Measurements from ENCODE around the gene LRBA. TPM values are rescaled to one million over a fixed set of nuclear protein-coding genes. Genes with fewer than 3 reads are reported as not detected.

Gene LRBA
- polyA plus RNA-seq, 4 donors, result 14.9 to 62.2 (median 19.6) TPM

GRCh38 chr4:150805183-150806025, 209.7 kb downstream of the LRBA start:
- 85 to 88% (median 87%) methylated on average over 3 of the region's 3 CpGs for WGBS, 3 donors

GRCh38 chr4:150801833-150802232, 213.3 kb downstream of the LRBA start:
- FAIRE-seq (no peak), DNase-seq (no peak)
- H3K27ac ChIP-seq (ENCODE audit: low read depth in 1 of 3, low read length in 2 of 3), result no peak overlapping the region
- H3K36me3 ChIP-seq (ENCODE audit: control insufficient read depth in 3 of 3, insufficient read depth in 2 of 3, low read depth in 1 of 3, low read length in 3 of 3), result peaks cover 0 to 7% (median 0%) of the 10 kb centered on the region in 3 donors
- WGBS, 3 donors, result 95 to 100% (median 98%) methylated on average over 4 of the region's 4 CpGs
- H3K4me3 ChIP-seq (ENCODE audit: low read depth in 1 of 3, low read length in 3 of 3), result no peak overlapping the region
- H3K4me1 ChIP-seq (ENCODE audit: control insufficient read depth in 3 of 3, insufficient read depth in 2 of 3, low read depth in 1 of 3, low read length in 2 of 3), result no peaks in the 10 kb centered on the region
- H3K9me3 ChIP-seq (ENCODE audit: control insufficient read depth in 2 of 2, insufficient read depth in 1 of 2, low read depth in 1 of 2, low read length in 1 of 2), result no peaks in the 10 kb centered on the region
- H3K27me3 ChIP-seq (ENCODE audit: control insufficient read depth in 3 of 3, insufficient read depth in 3 of 3, low read length in 3 of 3), result no peaks in the 10 kb centered on the region

More at GRCh38 chr4:150805183-150806025, 209.7 kb downstream of the LRBA start:
- DNase-seq (no peak), FAIRE-seq (no peak)
- Histone ChIP-seq H3K9me3 (ENCODE audit: control insufficient read depth in 2 of 2, insufficient read depth in 1 of 2, low read depth in 1 of 2, low read length in 1 of 2) (no peaks in the 10 kb centered on the region), H3K4me1 (ENCODE audit: control insufficient read depth in 3 of 3, insufficient read depth in 2 of 3, low read depth in 1 of 3, low read length in 2 of 3) (no peaks in the 10 kb centered on the region), H3K36me3 (ENCODE audit: control insufficient read depth in 3 of 3, insufficient read depth in 2 of 3, low read depth in 1 of 3, low read length in 3 of 3) (peaks cover 0 to 13% (median 2%) of the 10 kb centered on the region in 3 donors), H3K4me3 (ENCODE audit: low read depth in 1 of 3, low read length in 3 of 3) (no peak overlapping the region), H3K27ac (ENCODE audit: low read depth in 1 of 3, low read length in 2 of 3) (no peak overlapping the region), H3K27me3 (ENCODE audit: control insufficient read depth in 3 of 3, insufficient read depth in 3 of 3, low read length in 3 of 3) (no peaks in the 10 kb centered on the region)

GRCh38 chr4:150799207-150799606, 215.9 kb downstream of the LRBA start:
- DNase-seq, result no peak
- H3K27me3 ChIP-seq (ENCODE audit: control insufficient read depth in 3 of 3, insufficient read depth in 3 of 3, low read length in 3 of 3), result no peaks in the 10 kb centered on the region
- FAIRE-seq, result no peak
- no peak overlapping the region for H3K4me3 ChIP-seq (ENCODE audit: low read depth in 1 of 3, low read length in 3 of 3)
- H3K9me3 ChIP-seq (ENCODE audit: control insufficient read depth in 2 of 2, insufficient read depth in 1 of 2, low read depth in 1 of 2, low read length in 1 of 2), result no peaks in the 10 kb centered on the region
- 92 to 93% (median 92%) methylated on average over 2 of the region's 2 CpGs for WGBS, 3 donors
- H3K4me1 ChIP-seq (ENCODE audit: control insufficient read depth in 3 of 3, insufficient read depth in 2 of 3, low read depth in 1 of 3, low read length in 2 of 3), result no peaks in the 10 kb centered on the region
- peaks cover 0 to 7% (median 0%) of the 10 kb centered on the region in 3 donors for H3K36me3 ChIP-seq (ENCODE audit: control insufficient read depth in 3 of 3, insufficient read depth in 2 of 3, low read depth in 1 of 3, low read length in 3 of 3)
- no peak overlapping the region for H3K27ac ChIP-seq (ENCODE audit: low read depth in 1 of 3, low read length in 2 of 3)

- Histone ChIP-seq H3K4me3 (ENCODE audit: low read depth in 1 of 3, low read length in 3 of 3) (no peak overlapping the region), H3K27ac (ENCODE audit: low read depth in 1 of 3, low read length in 2 of 3) (no peak overlapping the region), H3K36me3 (ENCODE audit: control insufficient read depth in 3 of 3, insufficient read depth in 2 of 3, low read depth in 1 of 3, low read length in 3 of 3) (peaks cover 0 to 3% (median 2%) of the 10 kb centered on the region in 3 donors), H3K9me3 (ENCODE audit: control insufficient read depth in 2 of 2, insufficient read depth in 1 of 2, low read depth in 1 of 2, low read length in 1 of 2) (no peaks in the 10 kb centered on the region), H3K27me3 (ENCODE audit: control insufficient read depth in 3 of 3, insufficient read depth in 3 of 3, low read length in 3 of 3) (no peaks in the 10 kb centered on the region), H3K4me1 (ENCODE audit: control insufficient read depth in 3 of 3, insufficient read depth in 2 of 3, low read depth in 1 of 3, low read length in 2 of 3) (no peaks in the 10 kb centered on the region)
- 91 to 99% (median 94%) methylated on average over 2 of the region's 2 CpGs for WGBS, 3 donors
- no peak for FAIRE-seq
- DNase-seq, result no peak
Observed at GRCh38 chr4:150794706-150795105, 220.4 kb downstream of the LRBA start.

GRCh38 chr4:150789864-150790263, 225.2 kb downstream of the LRBA start:
- H3K9me3 ChIP-seq (ENCODE audit: control insufficient read depth in 2 of 2, insufficient read depth in 1 of 2, low read depth in 1 of 2, low read length in 1 of 2), result no peaks in the 10 kb centered on the region
- no peak overlapping the region for H3K27ac ChIP-seq (ENCODE audit: low read depth in 1 of 3, low read length in 2 of 3)
- no peaks in the 10 kb centered on the region for H3K27me3 ChIP-seq (ENCODE audit: control insufficient read depth in 3 of 3, insufficient read depth in 3 of 3, low read length in 3 of 3)
- no peaks in the 10 kb centered on the region for H3K4me1 ChIP-seq (ENCODE audit: control insufficient read depth in 3 of 3, insufficient read depth in 2 of 3, low read depth in 1 of 3, low read length in 2 of 3)
- H3K36me3 ChIP-seq (ENCODE audit: control insufficient read depth in 3 of 3, insufficient read depth in 2 of 3, low read depth in 1 of 3, low read length in 3 of 3), result peaks cover 0 to 3% (median 2%) of the 10 kb centered on the region in 3 donors
- DNase-seq (no peak), FAIRE-seq (no peak)
- H3K4me3 ChIP-seq (ENCODE audit: low read depth in 1 of 3, low read length in 3 of 3), result no peak overlapping the region

- H3K4me3 ChIP-seq (ENCODE audit: low read depth in 1 of 3, low read length in 3 of 3), result no peak overlapping the region
- no peak for FAIRE-seq
- DNase-seq, result no peak
- no peak overlapping the region for H3K27ac ChIP-seq (ENCODE audit: low read depth in 1 of 3, low read length in 2 of 3)
- H3K9me3 ChIP-seq (ENCODE audit: control insufficient read depth in 2 of 2, insufficient read depth in 1 of 2, low read depth in 1 of 2, low read length in 1 of 2), result no peaks in the 10 kb centered on the region
- 80 to 87% (median 81%) methylated on average over 8 of the region's 8 CpGs for WGBS, 3 donors
- H3K27me3 ChIP-seq (ENCODE audit: control insufficient read depth in 3 of 3, insufficient read depth in 3 of 3, low read length in 3 of 3), result no peaks in the 10 kb centered on the region
- H3K4me1 ChIP-seq (ENCODE audit: control insufficient read depth in 3 of 3, insufficient read depth in 2 of 3, low read depth in 1 of 3, low read length in 2 of 3), result no peaks in the 10 kb centered on the region
- peaks cover 0 to 6% (median 0%) of the 10 kb centered on the region in 3 donors for H3K36me3 ChIP-seq (ENCODE audit: control insufficient read depth in 3 of 3, insufficient read depth in 2 of 3, low read depth in 1 of 3, low read length in 3 of 3)
Observed at GRCh38 chr4:150784939-150785338, 230.1 kb downstream of the LRBA start.

- Histone ChIP-seq H3K4me3 (ENCODE audit: low read depth in 1 of 3, low read length in 3 of 3) (no peak overlapping the region), H3K27me3 (ENCODE audit: control insufficient read depth in 3 of 3, insufficient read depth in 3 of 3, low read length in 3 of 3) (no peaks in the 10 kb centered on the region), H3K36me3 (ENCODE audit: control insufficient read depth in 3 of 3, insufficient read depth in 2 of 3, low read depth in 1 of 3, low read length in 3 of 3) (peaks cover 0 to 6% (median 0%) of the 10 kb centered on the region in 3 donors), H3K4me1 (ENCODE audit: control insufficient read depth in 3 of 3, insufficient read depth in 2 of 3, low read depth in 1 of 3, low read length in 2 of 3) (no peaks in the 10 kb centered on the region), H3K9me3 (ENCODE audit: control insufficient read depth in 2 of 2, insufficient read depth in 1 of 2, low read depth in 1 of 2, low read length in 1 of 2) (no peaks in the 10 kb centered on the region), H3K27ac (ENCODE audit: low read depth in 1 of 3, low read length in 2 of 3) (no peak overlapping the region)
- no peak for FAIRE-seq
- WGBS, 3 donors, result 75 to 81% (median 80%) methylated on average over 4 of the region's 4 CpGs
- no peak for DNase-seq
Observed at GRCh38 chr4:150784305-150784704, 230.8 kb downstream of the LRBA start.

GRCh38 chr4:150782921-150783320, 232.2 kb downstream of the LRBA start:
- Histone ChIP-seq H3K27ac (ENCODE audit: low read depth in 1 of 3, low read length in 2 of 3) (no peak overlapping the region), H3K9me3 (ENCODE audit: control insufficient read depth in 2 of 2, insufficient read depth in 1 of 2, low read depth in 1 of 2, low read length in 1 of 2) (no peaks in the 10 kb centered on the region), H3K36me3 (ENCODE audit: control insufficient read depth in 3 of 3, insufficient read depth in 2 of 3, low read depth in 1 of 3, low read length in 3 of 3) (peaks cover 0 to 6% (median 0%) of the 10 kb centered on the region in 3 donors), H3K4me1 (ENCODE audit: control insufficient read depth in 3 of 3, insufficient read depth in 2 of 3, low read depth in 1 of 3, low read length in 2 of 3) (no peaks in the 10 kb centered on the region), H3K27me3 (ENCODE audit: control insufficient read depth in 3 of 3, insufficient read depth in 3 of 3, low read length in 3 of 3) (no peaks in the 10 kb centered on the region), H3K4me3 (ENCODE audit: low read depth in 1 of 3, low read length in 3 of 3) (no peak overlapping the region)
- FAIRE-seq (no peak), DNase-seq (no peak)
- 45 to 60% (median 52%) methylated on average over 2 of the region's 2 CpGs for WGBS, 3 donors
